GM21723 (cell line): Measurements from ENCODE around the gene ARSA.
"Not testable (repeated sequence)": the region's sequence is repeated elsewhere in the genome, so short reads cannot be mapped to it uniquely, and the experiment has no call there.

Experiments
- ATAC-seq: cut with Tn5 transposase; IDR thresholded peaks from one replicate; pipeline ENCODE4 v1.9.1; 2021; ENCODE audit warnings: mild to moderate bottlenecking, moderate library complexity; ENCODE audit not compliant: unreplicated experiment

ARSA gene

DNA sequence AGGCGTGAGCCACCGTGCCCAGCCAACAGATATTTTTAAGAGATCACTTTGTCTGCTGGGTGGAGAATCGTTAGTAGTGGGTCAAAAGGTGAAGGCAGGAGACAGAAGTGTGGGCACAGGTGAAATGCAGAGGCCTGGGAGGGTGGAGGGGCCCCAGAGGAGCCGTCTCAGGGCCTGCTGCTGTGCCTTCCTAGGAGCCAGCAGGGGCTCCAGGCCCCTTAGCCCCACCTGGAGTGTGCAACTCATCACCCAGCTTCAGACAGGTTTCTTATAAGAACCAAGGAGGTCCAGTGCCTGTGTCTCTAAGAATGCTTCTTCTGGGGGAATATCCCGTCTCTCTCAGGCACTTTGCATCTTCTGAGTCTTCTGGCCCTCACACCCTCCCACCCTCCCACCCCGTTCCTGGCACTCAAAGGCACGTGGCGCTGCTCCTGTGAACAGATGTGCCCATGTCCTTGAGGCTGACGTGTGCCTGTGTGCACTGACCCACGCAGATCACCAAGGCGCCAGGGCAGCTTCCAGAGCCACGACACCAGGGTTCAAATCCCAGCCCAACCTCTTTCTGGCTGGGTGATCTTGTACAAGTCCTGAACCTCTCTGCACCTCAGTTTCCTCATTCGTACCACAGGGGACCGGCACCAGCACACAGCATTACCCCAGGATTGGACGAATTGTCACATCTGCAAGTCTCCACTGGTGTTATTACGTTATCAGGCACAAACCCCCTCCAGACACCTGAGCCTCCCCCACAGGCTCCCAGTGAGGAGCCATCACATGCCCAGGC lies 3.4 kb downstream of the ARSA start:
- ATAC-seq: no peak

DNA sequence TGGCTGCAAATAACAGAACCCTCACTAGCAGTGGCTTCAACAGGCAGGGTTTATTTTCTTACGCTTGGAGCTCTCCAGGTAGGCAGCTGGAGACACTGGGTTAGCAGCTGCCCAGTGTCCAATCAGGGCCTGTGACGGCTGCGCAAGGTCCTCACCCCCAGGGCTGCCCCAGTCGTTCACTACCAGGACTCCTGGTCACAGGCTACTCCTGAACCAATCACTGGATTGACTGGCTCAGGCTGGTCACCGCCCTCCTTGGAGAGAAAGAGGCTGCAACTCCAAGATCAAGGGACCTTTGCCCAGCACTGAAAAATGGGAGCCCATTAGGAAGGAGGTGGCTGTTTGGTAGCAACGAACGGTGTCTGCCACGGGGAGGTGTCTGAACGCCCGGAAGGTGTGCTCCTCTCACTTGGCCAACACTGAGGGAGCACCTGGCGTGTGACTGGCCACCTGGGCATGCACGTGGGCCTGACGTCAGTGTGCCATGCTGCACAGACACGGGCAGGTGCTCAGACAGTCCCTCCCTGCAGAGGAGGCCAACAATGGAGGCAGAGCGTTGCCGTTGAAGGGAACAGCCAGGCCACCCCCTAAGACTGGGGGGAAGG lies 5.1 kb downstream of the ARSA start:
- no peak for ATAC-seq

DNA sequence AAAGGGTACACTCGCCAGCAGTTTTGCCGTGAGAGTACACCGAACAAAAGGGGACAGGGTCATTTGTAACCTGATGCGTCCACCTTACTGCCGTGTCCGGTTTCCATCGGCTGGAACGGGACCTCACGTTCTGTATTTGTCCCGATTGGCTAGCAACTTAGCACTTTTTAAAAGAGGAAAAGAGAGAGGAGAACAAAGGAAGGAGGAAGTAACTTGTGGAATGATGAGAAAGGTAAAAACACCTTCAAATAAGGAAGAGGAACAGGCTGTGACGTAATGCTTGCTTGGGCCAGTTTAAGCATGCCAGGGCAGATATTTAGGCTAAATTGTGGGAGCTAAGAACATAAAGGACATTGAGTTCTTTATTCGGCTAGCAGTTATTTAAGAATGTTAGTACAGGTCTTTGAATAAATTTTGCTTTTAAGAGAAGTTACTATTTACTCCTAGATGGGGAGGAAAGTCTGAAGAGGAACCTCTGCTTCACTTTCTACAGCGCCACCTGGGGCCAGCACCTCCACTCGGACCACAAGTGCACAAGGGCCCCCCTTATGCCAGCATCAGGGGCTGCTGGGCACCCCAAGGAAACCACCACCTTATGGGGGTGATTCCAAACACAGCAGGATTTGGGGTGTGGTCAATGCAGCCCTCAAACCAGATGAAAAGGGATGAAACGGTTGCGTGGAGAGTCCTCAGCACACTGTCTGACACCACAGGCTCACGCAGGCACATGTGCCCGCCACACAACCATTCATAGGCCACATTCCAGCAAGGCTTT lies 5.8 kb downstream of the ARSA start:
- no peak for ATAC-seq

DNA sequence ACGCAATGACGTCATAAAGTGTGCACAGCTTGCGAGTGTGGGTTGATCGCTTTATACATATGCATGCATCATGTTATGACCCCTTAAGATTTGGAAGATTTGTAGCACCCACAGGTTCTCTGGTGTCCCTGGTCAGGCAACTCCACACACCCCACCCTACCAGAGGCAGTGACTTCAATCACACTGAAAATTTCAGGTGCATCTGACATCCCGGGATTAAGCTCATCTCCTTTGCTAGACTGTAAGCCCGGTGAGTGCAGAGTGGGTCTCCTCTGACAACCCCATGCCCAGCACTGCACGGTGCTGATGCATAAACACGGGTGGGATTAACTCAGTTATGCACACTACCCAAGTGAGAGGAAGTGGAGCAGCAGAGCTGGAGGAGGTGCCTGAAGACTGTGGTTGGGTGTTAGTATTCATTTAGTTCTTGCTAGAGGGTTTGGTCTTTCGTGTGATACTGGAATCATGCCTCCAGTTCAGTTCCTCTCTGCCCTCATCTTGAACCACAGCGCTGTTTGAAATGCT lies 6.5 kb downstream of the ARSA start:
- peak; percentile 40 for ATAC-seq

DNA sequence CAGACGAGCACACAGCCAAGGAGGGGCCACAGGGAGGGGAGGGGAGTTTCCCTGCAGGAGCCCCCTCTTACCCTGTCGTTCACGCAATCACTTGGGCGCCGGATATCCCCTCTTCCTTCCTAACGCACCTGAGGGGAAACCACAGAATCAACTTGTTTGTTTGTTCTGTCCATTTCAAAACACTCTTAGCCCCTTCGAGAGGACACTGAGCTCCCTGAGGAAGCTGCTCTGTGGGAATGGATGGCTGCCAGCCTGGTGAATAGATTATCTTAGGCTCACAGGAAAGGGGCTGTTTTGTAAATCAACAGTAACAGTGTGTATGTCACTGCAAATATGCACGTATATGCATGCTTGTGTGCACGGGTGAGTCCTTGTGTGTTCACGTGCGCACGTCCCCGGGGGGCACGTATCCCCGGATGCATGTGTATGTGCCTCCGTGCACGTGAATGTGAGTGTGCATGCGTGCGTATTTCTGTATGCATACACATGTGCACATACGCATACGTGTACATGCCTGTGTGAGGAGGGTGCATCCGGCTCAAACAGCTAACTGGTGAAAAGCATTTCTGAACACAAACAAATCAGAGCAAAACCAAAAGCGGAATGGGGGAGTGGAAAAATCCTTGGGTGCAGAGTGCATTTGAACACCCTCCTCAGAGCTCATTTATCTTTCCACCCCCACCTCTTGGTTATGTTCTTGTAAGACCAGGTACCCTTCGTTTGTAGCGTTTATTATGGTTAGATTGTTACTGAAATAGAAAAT lies 7.2 kb downstream of the ARSA start:
- ATAC-seq: peak; percentile 56

DNA sequence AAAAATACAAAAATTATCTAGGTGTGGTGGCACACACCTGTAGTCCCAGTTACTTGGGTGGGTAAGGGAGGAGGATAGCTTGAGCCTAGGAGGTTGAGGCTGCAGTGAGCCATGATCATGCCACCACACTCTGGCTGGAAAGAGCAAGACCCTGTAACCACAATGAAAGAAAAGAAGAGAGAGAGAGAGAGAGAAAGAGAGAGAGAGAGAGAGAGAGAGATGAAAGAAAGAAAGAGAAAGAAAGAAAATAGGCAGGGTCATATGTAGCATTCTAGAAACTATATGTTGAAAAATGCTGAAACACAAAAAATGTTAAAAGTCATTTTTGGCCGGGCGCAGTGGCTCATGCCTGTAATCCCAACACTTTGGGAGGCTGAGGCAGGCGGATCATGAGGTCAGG lies 13.7 kb downstream of the ARSA start:
- ATAC-seq: not testable (repeated sequence)

DNA sequence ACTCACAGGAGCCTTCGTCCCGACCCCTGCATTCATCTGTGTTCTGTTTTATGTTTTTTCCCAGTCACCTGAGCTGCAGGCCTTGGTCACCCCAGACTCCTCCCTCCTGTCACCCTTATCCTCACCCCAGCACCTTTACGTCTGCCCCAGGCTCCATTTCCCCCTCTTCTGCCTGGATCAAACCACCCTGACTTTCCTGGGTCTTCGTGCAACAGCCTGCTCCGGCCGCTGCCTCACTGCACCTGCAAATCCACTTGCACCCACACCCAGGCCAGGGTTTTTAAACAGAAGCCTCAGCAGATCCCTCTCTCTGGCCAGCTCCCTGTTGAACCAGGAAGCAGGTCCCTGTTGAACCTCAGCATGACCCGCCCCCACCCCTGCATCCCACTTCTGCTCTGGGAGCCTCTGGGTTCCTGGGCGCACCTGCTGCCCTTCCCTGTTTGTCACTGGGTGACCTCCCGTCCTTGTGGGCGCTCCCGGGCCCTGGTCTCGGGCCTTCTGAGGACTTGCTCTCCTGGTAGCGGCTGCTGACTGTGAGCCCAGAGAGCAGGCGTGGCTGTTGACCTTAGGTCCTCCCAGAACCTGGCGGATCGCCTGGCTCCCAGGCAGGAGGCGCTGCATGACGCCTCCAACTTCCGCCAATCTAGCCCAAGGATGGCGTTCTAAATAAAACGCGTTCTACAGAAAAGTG lies 14.5 kb downstream of the ARSA start:
- ATAC-seq: no peak

DNA sequence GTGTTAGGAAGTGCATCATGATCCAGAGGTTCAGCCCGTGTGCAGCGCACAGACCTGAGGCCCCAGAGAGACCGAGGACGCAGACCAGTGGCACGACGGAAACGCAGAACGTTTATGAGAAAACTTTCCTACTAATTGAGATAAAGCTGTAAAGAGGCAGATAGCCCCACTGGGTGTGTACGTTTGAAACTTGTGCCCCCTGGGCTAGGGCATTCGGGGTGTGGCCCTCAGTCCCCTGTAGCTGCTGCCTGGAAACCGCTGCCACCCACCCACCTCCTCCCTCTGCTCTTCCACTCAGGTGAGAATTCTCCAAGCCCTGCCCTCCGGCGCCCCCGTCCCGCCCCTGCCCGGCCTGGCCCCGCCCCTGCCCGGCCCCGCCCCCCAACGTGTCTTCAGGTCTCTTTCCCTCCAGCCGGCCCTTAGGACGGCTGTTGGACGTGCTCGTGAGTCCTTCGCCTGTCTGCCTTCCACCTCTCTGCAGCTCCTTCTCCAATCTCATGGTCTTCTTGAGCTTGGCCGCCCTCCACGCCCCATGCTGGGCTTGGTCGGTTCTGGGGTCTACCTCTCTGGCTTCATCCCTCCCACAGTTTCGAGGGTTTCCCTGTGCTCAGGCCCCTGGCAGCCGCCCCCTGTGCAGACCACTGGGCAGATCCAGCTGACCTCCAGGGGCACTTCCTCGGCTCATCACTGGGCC lies 15.3 kb downstream of the ARSA start:
- no peak for ATAC-seq

DNA sequence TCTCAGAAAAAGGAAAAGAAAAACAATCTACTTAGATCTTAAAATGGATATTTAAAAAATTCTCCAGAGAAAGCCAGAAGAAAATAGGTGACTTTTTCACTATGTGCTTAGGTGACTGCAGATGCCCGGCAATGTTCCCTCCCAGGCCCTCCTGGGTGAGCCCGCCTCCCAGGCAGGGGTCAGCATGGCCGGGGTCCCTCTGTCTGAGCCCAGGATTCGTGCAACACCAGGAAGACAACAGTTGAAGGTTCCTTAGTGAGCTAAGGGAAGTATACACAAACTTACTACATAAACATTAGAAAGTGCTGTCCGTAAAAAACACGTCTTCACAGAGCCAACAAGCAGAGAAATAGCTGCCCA lies 15.8 kb downstream of the ARSA start:
- no peak for ATAC-seq

DNA sequence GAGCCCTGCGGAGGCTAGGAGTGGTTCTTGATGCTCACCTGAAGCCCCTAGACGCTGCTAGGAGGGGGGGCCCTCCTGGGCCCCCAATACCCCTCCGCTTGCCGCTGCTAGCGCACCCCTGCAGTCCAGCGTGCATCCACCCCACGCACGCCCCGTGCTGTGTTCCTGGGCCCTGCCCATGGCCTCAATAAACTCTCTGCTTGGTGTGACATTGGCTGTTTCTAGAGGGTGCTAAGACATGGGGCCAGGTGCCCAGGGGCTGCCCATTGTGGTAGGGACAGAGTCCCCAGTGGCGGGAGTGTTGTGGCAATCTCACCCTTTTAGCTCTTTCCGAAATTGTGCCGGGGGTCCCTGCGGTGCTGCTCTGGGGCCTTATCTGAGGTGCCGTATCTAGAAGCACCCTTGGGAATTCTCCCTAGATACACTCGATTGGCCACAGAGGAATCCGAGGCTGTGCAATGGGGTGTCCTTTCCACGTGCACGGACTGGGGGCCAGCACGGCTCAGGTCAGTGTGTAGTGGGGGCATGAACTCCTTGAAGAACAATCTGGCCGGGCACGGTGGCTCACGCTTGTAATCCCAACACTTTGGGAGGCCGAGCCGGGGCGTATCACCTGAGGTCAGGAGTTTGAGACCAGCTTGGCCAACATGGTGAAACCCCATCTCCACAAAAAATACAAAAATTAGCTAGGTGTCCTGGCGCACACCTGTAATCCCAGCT lies 16.5 kb downstream of the ARSA start:
- no peak for ATAC-seq

DNA sequence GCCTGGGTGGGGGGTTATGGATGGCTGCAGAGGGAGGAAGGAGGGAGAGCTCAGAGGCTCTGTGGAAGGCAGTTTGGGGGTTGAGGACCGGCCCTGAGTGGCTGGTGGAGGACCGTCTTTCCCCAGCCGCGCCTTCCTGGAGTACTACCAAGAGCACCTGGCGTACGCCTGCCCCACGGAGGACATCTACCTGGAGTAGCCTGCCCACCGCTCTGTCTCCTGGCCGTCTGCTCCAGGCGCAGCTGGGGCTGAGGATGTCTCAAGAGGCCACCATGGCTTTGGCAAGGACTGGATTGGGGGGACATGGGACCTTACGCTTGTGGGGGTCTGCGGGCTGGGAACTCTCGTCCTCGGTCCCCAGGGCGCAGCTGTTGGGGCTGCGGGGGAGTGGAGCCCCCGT lies 17.4 kb downstream of the ARSA start:
- no peak for ATAC-seq

DNA sequence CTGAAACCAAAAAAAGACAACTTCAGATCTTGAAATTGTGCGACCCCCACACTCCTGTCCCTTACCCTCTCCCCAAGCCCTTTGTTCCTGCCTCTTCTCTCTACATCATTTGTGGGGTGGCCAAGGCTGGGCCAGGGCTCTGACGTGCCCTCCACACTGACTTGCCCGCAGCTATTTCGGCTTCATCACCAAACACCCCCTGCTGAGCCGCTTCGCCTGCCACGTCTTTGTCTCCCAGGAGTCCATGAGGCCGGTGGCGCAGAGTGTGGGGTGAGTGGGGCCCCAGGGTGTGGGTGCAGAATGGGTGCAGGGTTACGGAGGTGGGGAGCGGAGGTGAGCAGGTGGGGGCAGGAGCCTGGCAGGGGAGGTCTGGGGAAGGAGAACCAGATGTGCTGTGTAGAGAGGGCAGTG lies 17.9 kb downstream of the ARSA start:
- no peak for ATAC-seq

DNA sequence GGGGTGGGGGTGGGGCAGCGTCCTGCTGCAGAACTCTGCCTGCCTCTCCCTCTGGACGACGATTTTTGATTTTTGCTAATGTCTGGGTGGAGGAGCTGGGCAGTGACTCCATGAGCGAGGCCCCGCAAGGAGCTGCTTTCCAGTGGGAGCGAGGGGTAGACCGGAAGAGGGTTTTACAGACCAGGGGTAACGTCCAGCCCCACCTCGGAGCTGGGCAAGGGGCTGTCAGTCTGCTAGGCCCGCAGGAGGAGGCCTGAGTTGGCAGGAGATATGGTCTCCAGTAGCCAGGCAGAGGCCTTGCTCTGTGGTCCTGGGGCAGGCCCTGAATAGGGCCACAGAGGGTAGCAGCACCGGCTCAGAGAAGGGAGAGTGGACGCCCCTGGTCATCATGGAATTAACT lies 18.4 kb downstream of the ARSA start:
- no peak for ATAC-seq

DNA sequence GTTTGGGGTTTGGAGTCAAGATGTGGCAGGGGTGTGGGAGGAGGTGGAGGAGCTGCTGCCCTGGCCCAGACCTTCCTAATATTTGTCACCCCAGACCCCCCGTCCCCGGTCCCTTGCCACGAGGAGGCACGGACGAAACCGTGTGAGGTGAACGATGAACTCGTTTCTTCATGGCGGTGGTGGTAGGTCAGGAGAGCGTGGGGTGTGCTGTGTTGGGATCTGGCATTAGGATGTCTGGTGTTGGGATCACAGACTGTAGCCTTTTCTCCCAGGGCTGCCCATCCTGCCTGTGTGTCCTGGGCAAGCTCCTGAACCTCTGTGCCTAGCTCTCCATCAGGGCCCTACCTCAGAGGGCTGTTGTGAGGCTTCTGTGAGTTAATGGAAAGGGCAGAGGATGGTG lies 19.0 kb downstream of the ARSA start:
- ATAC-seq: no peak

DNA sequence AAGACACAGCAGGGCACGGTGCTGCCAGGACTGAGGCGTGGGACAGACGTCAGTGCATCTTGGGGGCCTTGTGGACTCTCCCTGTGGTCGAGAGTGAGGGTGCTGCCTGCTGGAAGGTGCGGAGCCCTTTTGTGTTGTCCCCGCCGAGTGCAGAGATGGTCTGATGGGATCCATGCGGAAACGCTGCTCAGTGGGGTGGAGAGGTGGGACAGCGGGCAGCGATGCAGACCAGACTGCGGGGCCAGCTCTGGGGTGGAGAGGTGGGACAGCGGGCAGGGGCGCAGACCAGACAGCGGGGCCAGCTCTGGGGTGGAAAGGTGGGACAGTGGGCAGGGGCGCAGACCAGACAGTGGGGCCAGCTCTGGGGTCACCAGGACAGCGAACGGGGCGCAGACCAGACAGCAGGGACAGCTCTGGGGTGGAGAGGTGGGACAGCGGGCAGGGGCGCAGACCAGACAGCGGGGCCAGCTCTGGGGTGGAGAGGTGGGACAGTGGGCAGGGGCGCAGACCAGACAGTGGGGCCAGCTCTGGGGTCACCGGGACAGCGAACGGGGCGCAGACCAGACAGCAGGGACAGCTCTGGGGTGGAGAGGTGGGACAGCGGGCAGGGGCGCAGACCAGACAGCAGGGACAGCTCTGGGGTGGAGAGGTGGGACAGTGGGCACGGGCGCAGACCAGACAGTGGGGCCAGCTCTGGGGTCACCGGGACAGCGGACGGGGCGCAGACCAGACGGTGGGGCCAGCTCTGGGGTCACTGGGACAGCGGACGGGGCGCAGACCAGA lies 19.7 kb downstream of the ARSA start:
- ATAC-seq: not testable (repeated sequence)

DNA sequence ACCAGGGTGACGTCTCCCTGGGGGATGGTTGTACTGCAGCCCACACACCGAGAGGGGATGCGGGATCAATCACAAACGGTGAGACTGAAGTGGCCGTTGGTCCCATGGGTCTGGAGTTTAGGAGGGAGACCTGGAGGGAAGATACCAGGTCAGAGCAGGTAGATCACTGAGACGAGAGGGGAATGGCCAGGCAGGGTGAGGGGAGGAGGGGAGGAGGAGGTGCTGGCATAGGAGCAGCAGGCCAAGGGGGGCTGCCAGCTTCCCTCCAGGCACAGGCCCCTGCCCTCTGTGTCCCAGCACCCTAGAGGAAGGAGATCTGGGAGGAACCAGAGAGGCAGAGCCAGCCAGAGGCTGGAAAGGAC lies 20.3 kb downstream of the ARSA start:
- ATAC-seq: no peak

DNA sequence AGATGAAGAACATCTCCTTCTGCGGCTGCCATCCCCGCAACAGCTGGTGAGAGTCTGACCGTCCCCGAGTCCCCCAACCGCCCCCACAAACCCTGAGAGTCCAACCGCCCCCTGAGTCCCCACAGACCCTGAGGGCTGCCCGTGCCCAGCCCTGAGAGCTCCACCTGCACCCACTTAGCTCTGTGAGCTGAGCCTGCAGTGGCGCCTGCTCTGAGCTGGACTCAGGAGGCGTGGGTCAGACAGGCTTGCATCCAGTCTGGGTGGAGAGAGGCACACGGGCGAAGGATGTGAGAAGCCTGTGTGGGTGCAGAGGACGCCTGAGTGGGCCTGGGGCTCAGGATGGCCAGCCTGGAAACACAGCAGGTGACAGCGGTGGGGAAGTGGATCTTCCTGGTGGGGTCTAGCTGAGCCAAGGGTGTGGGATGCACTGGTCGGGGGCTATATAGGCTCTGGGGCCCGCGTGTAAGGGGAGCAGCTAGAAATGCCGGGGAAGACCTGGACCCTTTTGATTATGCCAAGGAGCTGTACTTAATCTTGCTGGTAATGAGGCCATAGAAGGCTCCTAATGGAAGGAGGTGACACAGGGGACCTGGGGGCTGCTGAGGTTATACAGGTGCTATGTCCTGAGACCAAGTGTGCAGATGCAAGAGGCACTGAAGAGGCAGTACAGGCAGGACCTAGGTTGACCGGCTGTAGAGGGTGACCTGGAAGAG lies 20.9 kb downstream of the ARSA start:
- ATAC-seq: no peak
